GM19240 (cell line): ENCODE data around the gene FNIP2.

Source experiments
- DNase-seq: peaks from one replicate; pipeline ENCODE4 v3.0.0; 2011; ENCODE audit warnings: low spot score; ENCODE audit not compliant: insufficient read length

Gene FNIP2

DNA sequence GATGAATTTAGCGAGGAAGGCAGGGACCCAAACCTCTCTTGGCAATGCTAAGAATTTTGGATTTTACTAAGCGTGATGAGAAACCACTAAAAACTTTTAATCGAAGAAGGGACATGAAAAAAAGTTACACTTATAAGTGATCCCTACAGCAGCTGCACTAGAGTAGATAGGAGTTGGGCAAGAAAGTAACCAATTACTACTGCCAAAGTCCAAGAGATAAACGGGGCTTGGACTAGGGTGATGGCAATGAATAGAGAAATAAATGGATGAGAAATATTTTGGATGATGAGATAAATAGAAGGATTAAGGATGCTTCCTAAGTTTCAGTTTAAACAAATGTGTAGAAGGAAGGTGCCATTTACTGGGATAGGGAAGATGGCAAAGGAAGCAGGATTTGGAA is 6.3 kb upstream of the FNIP2 start:
- no peak for DNase-seq

DNA sequence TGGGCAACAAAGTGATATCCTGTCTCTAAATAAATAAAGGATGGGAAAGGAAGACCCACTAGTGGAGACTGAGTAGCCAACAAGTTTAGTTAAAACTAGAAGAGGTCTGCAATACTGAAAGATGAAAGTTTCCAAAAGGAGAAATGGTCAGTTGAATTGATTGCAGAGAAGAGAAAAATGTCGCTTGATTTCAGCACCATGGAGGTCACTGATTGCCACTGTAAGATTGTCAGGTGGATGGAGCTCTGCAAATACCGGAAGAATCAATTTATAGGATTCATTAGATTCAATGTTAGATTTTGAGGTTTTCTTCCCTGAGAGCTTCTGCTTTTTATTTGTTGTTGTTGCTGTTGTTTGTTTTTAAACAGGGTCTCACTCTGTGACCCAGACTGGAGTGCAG is 5.4 kb upstream of the FNIP2 start:
- no peak for DNase-seq

DNA sequence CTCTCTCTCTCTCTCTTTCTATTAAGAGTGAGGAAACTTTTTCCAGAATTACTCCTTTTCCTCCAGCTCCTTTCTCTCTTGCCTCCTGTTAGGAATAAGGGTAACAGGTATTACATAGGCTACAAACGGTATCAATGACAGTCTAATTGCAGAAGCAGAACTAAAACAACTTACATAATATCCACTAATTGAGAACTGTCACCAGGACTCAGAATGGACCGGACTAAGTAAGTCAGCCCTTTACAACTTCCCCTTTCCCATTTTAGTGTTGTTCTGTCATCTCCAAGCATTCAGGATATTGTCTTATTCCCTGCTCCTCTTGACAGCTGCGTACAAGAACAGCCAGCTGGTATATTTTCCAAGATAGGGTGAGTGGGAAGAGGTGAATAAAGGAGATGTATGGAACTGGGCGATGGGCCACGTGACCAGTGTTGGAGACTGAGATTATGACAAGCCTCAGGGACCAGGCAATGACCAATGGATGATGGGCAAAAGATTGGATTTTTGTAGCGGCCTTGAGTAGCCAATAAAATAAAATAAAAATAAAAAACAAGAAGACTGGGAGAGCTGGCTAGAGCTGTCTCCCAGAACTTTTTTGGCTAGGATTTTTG is 2.3 kb upstream of the FNIP2 start:
- no peak for DNase-seq

DNA sequence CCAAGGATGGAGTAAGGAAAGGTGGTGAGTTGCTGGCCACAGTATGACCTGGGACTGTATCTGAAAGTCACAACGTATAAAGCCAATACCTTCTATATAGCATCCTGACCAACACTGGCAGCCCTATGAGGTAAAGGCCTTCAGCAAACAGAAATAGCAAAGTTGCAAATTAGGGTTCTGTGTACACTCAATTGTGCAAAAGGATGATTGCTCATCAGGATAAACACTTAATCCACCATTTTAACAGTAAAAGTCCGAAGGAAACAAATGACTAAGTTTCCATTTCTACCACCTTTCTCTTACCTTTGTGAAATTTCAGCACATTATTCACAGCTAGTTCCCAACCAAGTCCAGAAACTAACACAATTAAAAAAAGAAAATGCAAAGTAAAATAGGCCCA is 1.4 kb upstream of the FNIP2 start:
- no peak for DNase-seq

DNA sequence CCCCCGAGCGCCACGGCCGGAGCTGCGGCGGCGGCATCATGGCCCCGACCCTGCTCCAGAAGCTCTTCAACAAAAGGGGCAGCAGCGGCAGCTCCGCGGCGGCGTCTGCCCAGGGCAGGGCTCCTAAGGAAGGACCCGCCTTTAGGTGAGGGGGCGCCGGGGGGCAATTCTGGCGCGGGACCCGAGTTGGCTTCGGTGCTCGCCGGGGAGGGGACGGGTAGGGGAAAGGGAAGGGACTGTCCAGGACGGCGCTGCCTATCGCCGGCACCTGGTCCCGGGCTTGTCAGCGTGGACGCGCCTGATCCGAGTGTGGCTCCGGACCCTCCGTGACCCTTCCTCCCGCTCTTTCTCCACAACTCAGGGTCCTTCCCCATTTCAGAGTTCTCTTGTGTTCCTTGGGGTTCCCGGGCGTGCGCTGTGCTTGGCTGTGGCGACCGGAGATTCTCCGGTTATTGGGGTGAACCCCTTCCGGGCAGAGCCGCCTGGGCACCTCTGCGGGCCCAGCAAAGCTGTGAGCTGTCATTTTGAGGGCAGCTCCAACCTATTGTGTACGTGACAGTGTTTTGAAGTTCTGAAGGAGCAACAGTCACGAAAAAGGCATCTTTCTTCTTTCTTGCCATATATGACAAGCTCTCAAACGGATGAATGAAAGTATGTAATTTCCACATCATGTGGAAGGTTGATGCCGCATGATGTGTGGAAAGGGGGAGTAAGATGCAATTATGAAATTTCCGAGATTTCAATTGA is 522 bp downstream of the FNIP2 start:
- no peak for DNase-seq

DNA sequence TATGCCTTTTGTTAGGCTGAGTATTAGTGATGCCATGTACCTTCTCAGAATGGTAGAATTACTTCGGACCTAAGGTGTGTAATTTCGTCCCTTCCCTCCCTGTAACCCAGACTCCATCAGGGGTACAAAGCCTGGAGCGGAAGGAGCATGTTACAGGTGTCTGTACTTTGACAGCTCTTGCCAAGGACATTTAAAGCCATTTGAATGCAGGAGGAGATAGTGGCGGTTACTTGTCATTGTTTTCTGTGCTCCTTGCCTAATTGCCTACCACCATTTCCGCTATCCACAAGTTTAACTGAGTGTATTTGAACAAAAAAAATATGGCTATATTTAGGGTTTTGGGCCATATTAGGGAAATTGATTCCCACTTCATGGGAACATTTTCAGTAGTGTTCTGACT is 1.8 kb downstream of the FNIP2 start:
- DNase-seq, result no peak

DNA sequence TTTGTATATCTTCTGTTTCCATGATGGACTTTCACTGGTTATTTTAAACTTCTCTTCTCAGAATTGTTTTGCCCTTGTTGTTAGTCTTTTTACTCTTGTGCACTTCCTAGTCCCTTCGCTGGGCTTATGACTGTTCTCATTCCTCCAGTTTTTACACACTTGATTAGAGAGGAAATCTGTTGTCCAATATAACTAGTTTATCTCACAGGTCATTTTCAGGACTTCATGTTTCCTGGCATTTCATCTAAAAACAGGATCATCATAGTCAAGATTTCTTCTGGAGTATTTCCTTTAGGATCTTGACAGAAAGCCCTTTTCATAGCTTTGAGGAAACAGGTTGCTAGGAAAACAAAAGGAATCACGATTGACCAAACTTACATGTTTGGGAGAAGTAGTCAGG is 3.0 kb downstream of the FNIP2 start:
- no peak for DNase-seq

DNA sequence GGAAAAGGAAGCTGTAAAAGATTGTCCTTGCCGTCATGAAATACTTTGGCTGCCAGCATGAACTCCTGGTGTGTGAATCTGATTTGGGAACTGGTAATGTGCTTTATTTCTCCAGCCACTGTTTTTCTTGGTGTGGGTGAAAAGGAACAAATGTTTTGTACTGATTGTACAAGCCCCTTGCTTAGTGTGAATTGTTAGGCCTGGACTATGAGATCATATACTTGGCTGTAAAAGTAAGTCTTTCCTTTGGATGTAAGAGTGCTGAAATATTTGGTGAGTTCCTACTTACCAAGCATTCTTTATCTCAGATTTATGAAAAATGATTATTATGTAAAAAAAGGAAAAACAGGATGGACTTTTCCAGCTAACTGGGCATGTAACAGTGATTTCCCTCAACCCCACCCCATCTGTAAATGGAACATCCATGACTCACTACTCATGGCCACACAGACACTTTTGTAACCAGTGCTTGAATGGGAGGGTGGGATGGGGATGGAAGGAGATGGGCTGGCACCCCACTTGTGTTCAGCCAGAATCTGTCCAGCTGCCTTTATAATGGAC is 6.3 kb downstream of the FNIP2 start:
- no peak for DNase-seq

DNA sequence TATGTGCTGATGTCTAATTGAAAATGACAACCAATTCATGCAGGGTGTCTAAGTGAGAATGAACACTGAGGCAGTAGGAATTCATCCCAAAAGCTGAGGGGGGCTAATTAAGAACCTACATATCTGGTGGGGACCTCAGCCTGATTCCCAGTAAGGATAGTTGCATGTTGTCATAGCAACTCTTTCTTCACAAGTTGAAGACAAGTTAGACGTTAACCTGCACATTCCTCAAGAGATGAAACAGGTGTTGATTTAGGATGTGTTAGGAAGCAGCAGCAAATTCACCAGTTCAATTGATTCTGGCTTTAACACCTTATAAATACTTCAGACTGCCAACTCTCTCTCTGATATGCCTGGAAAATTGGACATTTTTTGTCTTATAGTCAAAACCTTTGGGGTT is 7.3 kb downstream of the FNIP2 start:
- DNase-seq, result no peak

DNA sequence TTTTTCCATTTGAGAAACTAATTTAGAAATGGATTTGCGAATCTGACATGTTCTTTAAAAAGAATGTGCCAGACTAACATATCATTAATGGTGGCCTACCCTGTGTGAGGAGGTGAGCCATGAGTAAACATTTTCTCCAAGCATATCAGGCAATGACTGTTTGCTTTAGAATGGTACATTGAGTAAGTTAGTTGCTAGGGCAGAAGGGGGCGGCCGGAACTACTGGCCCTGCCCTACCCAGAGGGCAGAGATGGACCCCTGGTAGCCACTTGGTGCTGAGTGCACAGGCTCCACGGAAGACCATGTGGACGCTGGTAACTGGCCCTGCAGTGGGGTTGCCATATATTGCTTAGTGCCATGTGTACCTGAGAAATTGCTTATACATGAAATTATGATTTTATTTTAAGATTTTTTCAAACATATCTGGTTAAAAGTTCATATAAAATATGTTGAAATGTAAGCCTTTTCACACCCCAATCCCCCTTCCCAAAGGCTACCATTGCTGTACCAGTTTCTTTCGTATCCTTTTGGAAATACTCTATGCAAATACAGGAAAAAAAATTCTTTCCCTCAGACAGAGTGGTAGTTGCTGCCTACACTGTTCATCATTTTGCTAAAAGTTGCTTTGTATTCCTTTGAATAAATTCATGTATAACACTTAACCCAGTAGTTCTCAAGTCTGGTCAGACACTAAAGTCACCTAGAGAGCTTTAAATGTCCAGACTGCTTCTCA is 8.8 kb downstream of the FNIP2 start:
- DNase-seq, result no peak

DNA sequence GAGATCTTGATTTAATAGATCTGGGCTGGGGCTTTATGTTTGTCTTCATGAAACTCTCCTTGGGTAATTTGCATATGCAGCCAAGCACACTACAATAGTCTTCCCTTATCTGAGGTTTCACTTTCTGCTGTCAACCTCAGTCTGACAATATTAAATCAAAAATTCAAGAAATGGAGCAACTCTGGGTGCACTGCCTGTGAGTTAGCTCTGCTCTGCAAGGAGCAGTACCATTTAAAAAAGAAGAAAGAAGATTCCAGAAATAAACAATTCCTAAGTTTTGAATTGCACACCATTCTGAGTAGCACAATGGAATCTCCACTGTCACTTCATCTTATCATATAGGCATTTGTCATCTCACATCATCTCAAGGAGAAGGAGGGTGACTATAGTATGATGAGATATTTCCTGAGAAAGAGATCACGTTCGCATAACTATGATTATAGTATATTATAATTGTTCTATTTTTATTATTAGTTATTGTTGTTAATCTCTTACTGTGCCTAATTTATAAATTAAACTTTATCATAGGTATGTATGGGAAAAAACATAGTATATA is 9.4 kb downstream of the FNIP2 start:
- DNase-seq, result no peak

DNA sequence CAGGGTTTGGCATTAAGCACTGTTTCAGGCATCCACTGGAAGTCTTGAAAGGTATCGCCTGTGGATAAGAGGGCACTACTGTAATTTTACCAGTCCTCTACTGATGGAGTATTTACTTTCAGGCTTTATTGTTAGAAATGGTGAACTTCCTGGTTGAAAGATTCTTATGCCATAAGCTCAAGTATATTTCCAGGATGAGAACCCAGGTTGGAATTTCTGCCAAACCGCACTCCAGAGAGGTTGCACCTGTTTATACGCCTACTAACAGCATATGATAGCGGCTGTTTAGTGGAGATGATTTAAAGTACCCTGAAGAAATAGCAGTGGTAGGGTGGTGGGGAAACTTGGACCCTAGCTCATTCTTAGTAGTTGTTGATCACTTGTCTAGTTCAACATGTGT is 9.9 kb downstream of the FNIP2 start:
- DNase-seq, result no peak

DNA sequence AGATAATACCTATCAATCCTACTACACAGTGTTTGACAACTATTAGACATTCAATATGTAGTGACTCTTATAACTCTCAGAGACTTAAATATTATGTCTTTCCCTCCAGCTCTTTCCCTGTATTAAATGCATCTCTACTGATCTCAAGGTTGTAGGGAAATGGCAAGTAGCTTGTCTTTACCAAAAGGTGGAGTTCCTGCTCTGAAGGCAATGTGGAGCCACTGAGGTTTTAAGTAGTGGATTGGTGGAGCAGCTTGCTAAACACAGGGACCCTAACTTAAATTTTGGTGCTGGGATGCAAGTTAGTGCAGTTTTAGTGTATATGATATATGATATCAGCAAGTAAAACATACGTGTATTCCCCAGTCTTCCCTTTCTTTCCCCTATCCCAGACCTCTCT is 13.1 kb downstream of the FNIP2 start:
- no peak for DNase-seq

DNA sequence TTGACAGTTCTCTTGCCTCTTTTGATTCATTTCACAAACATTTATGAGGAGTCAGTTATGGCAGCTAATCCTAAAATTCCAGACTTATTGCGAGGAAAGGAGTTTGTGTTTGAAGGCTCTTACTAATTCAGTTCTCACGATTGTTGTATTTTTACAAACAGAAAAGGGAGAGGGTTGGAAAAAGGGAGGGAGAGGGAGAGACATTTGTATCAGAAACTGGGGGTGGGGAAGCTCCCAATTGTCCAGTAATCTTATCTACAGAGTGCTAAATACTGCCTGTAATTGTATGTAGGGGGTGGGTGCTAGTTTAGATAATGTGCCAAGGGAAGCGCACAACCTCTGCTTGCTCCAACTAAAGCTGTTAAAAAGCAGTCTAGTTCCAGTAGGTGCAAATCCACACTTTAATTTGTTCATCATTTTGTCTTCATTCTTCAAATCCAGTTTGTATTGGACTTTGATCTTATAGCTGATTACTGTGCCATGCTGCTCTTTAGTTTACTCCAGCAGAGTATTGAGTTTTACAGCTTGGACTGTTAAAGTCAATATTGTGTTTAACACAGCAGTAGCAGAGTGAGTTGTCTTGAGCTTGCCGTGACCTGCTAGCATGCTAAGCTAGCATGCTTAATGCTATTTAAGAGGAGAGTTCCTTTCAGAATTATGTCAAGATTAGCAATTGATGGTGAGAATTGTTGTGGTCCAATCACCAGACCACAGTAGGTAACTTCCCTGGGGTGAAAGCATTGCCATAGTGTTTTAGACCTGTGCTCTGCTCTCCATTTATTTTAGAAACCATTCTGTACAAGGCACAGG is 13.9 kb downstream of the FNIP2 start:
- DNase-seq, result no peak

DNA sequence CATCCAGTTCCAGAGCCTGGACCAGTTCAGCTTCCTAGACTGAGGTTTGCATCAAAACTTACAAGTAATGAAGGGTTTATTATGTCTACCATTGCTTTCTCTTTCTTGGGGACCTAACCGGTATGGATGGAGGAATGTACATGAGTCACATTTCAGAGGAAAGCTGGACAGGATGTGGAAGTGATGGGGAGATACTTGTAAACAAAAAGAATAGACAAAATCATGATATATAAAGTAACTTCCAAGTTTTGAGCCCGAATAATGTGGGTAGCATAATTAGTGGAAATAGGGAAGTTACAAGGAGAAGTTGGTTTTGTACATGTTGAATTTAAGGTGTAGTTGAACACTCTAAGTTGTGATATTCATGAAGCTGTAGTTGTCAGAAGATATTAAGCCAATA is 15.0 kb downstream of the FNIP2 start:
- no peak for DNase-seq

DNA sequence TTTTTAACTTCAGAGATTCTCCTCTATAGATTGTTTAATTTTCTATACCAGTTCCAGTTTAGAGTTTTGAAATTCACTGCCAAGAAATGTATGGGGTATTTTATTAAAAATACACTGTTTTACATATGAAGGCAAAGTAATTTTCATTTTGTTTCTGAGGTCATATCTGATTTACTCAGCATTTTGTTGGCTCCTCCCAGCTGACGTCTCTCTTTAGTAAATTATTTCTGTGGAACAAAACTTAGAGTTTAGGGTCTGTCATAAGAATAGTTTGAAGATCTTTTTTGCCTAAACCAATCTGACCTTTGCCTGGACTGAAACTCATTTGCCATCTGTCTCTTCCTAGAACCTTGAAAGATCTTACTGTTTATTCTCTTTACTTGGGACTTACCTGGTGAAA is 16.9 kb downstream of the FNIP2 start:
- DNase-seq, result no peak

DNA sequence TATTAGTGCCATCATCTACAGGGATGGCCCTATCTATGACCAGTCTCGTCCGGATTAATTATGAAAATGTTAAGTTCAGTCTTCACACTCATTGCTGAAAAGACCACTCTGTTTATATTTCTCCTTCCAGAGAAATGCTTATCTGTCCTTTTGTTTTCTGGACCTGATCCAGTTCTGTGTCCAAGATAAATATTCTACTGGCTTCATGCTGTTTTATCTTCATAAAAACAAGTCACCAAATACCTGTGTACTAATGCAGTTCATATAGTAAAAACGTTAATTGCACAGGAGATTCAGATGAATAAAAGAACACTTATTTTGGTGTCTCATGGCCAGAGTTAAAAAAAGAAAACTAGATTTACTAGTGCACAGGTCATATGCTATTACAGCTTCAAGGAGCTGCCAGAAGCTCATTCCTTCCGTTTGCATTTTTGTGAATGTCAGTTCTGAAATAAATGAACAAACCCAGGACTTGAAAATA is 17.3 kb downstream of the FNIP2 start:
- DNase-seq, result no peak

DNA sequence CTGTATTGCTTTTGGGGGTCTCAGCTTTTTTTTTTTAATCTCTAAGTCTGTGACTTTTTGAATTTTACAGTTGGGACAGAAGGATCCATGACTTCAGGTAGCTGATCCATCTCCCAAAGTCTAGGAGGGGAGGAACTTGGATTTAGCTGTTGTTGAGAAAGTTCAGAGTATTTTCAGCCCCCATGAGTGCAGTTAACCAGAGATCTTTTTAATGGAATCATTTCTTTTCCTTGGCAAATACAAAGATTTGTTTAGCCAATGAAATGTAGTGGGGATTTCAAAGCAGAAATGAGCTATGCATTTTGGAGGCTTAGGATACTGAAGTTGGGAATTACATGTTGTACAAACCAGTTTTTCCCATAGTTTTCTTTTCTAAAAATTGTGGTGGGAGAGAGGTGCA is 18.1 kb downstream of the FNIP2 start:
- no peak for DNase-seq

DNA sequence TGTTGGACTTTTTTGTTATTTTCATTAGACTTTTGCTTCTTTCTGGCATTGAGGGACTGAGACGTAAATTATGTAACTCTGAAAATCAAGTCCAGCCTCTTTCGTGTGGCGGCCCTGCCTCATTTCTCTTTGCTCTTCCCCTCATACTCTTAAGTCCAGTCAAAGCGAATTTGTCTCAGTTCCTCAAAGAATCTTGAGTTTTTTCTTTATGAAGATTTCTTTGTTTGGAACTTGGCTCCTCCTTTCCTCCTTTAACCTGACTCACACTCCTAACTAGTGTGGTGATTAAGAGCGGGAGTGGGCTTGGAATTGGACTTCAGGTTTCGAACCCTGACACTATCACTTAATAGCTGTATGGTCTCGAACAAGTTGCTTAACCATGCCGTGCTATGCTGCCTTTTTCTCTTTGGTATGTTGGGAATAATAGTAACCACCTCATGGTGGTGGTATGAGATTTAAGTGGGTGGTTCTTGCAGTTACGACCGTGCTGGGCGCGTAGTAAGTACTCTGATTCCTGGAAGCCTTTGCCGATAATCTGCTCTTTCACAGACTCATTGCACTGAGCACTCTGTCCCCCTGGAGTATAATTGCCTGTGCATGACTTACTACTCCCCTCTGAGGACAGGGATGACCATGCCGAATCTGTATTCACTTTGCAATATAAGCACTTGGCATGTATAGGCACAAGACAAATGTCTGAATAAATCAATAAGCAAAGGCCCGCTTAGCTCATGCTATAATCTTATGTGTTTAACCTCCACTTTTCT is 19.1 kb downstream of the FNIP2 start:
- DNase-seq, result no peak

DNA sequence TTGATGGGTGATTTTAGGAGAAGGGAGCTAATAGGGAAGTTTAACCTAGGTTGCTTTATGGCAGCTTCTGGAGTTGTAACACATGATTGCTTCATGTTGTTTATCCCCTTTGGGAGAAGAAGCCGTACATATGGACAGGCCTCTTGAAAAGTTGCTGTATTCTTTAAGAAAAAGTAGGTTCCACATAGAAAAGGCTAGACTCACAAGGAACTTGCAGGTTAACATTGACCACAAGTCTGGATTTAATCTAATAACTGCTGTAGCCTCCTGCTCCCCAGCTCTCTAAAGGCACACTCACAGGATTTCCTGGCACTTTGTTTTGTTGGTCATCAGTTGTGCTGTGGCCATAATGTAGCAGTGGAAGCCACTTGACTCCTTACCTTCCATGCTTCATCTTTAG is 19.7 kb downstream of the FNIP2 start:
- DNase-seq, result no peak
